ENCODE data around the gene CLDN6. TPM values are rescaled to one million over a fixed set of nuclear protein-coding genes. Genes with fewer than 3 reads are reported as not detected.

Gene CLDN6
- total and polyA plus RNA-seq, 2 experiments from 2014 or later, result 0.33 TPM; not detected in 1

DNA sequence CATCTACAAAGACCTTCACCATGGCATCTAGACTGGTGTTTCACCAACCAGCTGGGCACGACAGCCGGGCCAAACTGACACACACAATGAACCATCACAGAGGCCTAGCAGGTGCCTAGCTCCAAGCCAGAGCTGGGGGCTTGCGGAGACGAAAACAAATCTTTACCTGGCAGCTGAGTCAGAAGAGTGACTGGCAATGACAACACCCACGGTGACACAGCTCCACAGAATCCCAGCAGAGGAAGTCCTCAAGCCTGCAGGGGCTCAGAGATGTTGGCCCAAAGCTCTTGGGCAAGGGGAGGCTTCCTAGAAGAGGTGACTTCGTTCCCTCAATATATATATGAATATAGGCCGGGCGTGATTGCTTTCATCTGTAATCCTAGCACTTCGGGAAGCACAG lies 33.5 kb upstream of the CLDN6 start:
- Histone ChIP-seq H4K20me1 (ENCODE audit: insufficient read depth) (no peaks in the 10 kb centered on the region), H3K27ac (no peak overlapping the region), H2AFZ (no peak overlapping the region), H3K36me3 (ENCODE audit: low read depth) (no peaks in the 10 kb centered on the region), H3K79me2 (ENCODE audit: insufficient read depth) (no peaks in the 10 kb centered on the region), H3K9ac (no peak overlapping the region), H3K9me2 (ENCODE audit: insufficient read depth) (no peaks in the 10 kb centered on the region), H3K4me3 (no peak overlapping the region), H3K4me2 (ENCODE audit: unreplicated experiment) (no peak overlapping the region), H3K27me3 (replicated peaks; ENCODE audit: insufficient read depth) (peaks cover 22% of the 10 kb centered on the region), H3K9me3 (ENCODE audit: low read depth) (no peaks in the 10 kb centered on the region), H3F3A (ENCODE audit: insufficient read depth) (no peaks in the 10 kb centered on the region), H3K4me1 (ENCODE audit: insufficient read depth) (no peaks in the 10 kb centered on the region)
- no peak for DNase-seq
- in situ Hi-C loops (cut with MboI), result no loop called here
- TF ChIP-seq EZH2phosphoT487 (IDR thresholded peaks at IDR 0.05; ENCODE audit: insufficient read depth, low read depth), result no peak
- TF ChIP-seq EZH2 (IDR thresholded peaks at IDR 0.05; ENCODE audit: insufficient read depth, poor library complexity, severe bottlenecking), result no peak
- WGBS, 2 experiments (ENCODE audit: low coverage in 1 of 2, low lambda C conversion rate in 2 of 2, missing lambda C conversion rate in 2 of 2), result 65 to 73% methylated on average over 9 of the region's 9 CpGs

DNA sequence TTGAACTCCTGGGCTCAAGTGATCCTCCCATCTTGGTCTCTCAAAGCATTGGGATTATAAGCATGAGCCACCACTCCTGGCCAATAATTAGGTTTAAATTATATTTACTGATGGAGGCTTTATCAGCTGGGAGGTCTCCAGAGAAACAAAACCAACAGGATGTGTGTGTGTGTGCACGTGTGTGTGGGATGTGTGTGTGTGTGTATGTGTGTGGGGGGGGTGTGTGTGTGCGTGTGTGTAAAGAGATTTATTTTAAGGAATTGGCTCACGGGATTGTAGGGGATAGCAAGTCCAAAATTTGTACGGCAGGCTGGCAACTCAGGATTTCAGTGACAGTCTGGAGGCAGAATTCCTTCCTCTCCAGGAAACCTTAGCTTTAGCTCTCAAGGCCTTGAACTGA lies 33.0 kb upstream of the CLDN6 start:
- H3K79me2 ChIP-seq (ENCODE audit: insufficient read depth), result no peaks in the 10 kb centered on the region
- H3F3A ChIP-seq (ENCODE audit: insufficient read depth), result no peaks in the 10 kb centered on the region
- TF ChIP-seq EZH2 (IDR thresholded peaks at IDR 0.05; ENCODE audit: insufficient read depth, poor library complexity, severe bottlenecking) (no peak), EZH2phosphoT487 (IDR thresholded peaks at IDR 0.05; ENCODE audit: insufficient read depth, low read depth) (no peak)
- H3K9me3 ChIP-seq (ENCODE audit: low read depth), result no peaks in the 10 kb centered on the region
- H3K36me3 ChIP-seq (ENCODE audit: low read depth), result no peaks in the 10 kb centered on the region
- no peak for DNase-seq
- H2AFZ ChIP-seq, result no peak overlapping the region
- no peaks in the 10 kb centered on the region for H3K9me2 ChIP-seq (ENCODE audit: insufficient read depth)
- H3K4me2 ChIP-seq (ENCODE audit: unreplicated experiment), result no peak overlapping the region
- H3K9ac ChIP-seq, result no peak overlapping the region
- WGBS, 2 experiments (ENCODE audit: low coverage in 1 of 2, low lambda C conversion rate in 2 of 2, missing lambda C conversion rate in 2 of 2), result 53 to 56% methylated on average over 4 of the region's 4 CpGs
- H3K27ac ChIP-seq, result no peak overlapping the region
- peaks cover 25% of the 10 kb centered on the region for H3K27me3 ChIP-seq (replicated peaks; ENCODE audit: insufficient read depth)
- no peak overlapping the region for H3K4me3 ChIP-seq
- H4K20me1 ChIP-seq (ENCODE audit: insufficient read depth), result no peaks in the 10 kb centered on the region
- H3K4me1 ChIP-seq (ENCODE audit: insufficient read depth), result no peaks in the 10 kb centered on the region
- in situ Hi-C loops (cut with MboI), result no loop called here

DNA sequence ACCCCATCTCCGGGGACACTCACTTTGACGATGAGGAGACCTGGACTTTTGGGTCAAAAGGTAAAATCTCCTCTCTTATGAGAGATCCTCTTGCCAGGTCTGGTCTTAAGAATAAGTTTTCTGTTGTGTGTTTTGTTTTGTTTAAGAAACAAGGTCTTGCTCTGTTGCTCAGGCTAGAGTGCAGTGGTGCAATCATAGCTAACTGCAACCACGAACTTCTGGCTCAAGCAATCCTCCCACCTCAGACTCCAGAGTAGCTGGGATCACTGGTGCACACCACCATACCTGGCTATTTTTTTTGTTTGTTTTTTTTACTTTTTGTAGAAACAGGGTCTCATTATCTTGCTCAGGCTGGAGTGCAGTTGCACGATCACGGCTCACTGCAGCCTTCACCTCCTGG lies 32.5 kb upstream of the CLDN6 start:
- H4K20me1 ChIP-seq (ENCODE audit: insufficient read depth), result no peaks in the 10 kb centered on the region

DNA sequence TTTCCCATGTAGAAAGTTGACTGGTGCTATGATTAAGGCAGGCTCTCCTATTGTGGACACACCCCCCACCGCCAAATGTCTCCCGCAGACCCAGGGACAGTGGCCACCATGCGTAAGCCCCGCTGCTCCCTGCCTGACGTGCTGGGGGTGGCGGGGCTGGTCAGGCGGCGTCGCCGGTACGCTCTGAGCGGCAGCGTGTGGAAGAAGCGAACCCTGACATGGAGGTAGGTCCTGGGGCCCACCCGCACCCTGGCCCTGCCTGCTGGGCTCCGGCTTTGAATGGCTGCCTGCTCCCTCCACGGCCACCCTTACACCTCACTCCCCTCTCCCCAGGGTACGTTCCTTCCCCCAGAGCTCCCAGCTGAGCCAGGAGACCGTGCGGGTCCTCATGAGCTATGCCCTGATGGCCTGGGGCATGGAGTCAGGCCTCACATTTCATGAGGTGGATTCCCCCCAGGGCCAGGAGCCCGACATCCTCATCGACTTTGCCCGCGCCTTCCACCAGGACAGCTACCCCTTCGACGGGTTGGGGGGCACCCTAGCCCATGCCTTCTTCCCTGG lies 32.0 kb upstream of the CLDN6 start:
- no peaks in the 10 kb centered on the region for H3K9me3 ChIP-seq (ENCODE audit: low read depth)
- no peak overlapping the region for H3K4me2 ChIP-seq (ENCODE audit: unreplicated experiment)
- in situ Hi-C loops (cut with MboI), result no loop called here
- WGBS, 2 experiments (ENCODE audit: low coverage in 1 of 2, low lambda C conversion rate in 2 of 2, missing lambda C conversion rate in 2 of 2), result 79 to 80% methylated on average over 16 to 26 of the region's 26 CpGs
- H3K4me1 ChIP-seq (ENCODE audit: insufficient read depth), result no peaks in the 10 kb centered on the region
- peaks cover 32% of the 10 kb centered on the region for H3K27me3 ChIP-seq (replicated peaks; ENCODE audit: insufficient read depth)
- TF ChIP-seq EZH2 (IDR thresholded peaks at IDR 0.05; ENCODE audit: insufficient read depth, poor library complexity, severe bottlenecking), result no peak
- no peak overlapping the region for H3K27ac ChIP-seq
- DNase-seq, result no peak
- H3K79me2 ChIP-seq (ENCODE audit: insufficient read depth), result no peaks in the 10 kb centered on the region
- no peak overlapping the region for H2AFZ ChIP-seq
- H4K20me1 ChIP-seq (ENCODE audit: insufficient read depth), result no peaks in the 10 kb centered on the region
- H3K9ac ChIP-seq, result no peak overlapping the region
- H3K9me2 ChIP-seq (ENCODE audit: insufficient read depth), result no peaks in the 10 kb centered on the region
- H3F3A ChIP-seq (ENCODE audit: insufficient read depth), result no peaks in the 10 kb centered on the region
- H3K36me3 ChIP-seq (ENCODE audit: low read depth), result no peaks in the 10 kb centered on the region
- no peak overlapping the region for H3K4me3 ChIP-seq

More for the DNA sequence above, 32.5 kb upstream of the CLDN6 start:
- H3K9ac ChIP-seq, result no peak overlapping the region
- no peaks in the 10 kb centered on the region for H3K36me3 ChIP-seq (ENCODE audit: low read depth)
- no peaks in the 10 kb centered on the region for H3K4me1 ChIP-seq (ENCODE audit: insufficient read depth)
- in situ Hi-C loops (cut with MboI), result no loop called here
- H2AFZ ChIP-seq, result no peak overlapping the region
- peaks cover 29% of the 10 kb centered on the region for H3K27me3 ChIP-seq (replicated peaks; ENCODE audit: insufficient read depth)
- no peak for DNase-seq
- no peaks in the 10 kb centered on the region for H3F3A ChIP-seq (ENCODE audit: insufficient read depth)
- H3K27ac ChIP-seq, result no peak overlapping the region
- no peaks in the 10 kb centered on the region for H3K9me3 ChIP-seq (ENCODE audit: low read depth)
- 73 to 75% methylated on average over 5 of the region's 5 CpGs for WGBS, 2 experiments (ENCODE audit: low coverage in 1 of 2, low lambda C conversion rate in 2 of 2, missing lambda C conversion rate in 2 of 2)
- H3K4me3 ChIP-seq, result no peak overlapping the region
- H3K9me2 ChIP-seq (ENCODE audit: insufficient read depth), result no peaks in the 10 kb centered on the region
- no peak for TF ChIP-seq EZH2phosphoT487 (IDR thresholded peaks at IDR 0.05; ENCODE audit: insufficient read depth, low read depth)
- TF ChIP-seq EZH2 (IDR thresholded peaks at IDR 0.05; ENCODE audit: insufficient read depth, poor library complexity, severe bottlenecking), result no peak
- H3K79me2 ChIP-seq (ENCODE audit: insufficient read depth), result no peaks in the 10 kb centered on the region
- no peak overlapping the region for H3K4me2 ChIP-seq (ENCODE audit: unreplicated experiment)

DNA sequence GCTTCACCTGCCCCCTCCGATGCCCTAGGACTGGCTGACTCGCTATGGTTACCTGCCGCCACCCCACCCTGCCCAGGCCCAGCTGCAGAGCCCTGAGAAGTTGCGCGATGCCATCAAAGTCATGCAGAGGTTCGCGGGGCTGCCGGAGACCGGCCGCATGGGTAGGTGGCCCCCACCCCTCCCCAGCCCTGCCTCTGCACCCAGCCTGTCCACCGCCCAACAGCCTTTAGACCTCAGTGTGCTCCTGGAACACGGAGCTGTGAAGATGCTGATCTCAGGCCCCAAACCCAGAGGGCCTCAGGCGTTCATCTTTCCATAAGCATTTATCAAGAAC lies 29.4 kb upstream of the CLDN6 start:
- no peaks in the 10 kb centered on the region for H3K4me1 ChIP-seq (ENCODE audit: insufficient read depth)
- H3K36me3 ChIP-seq (ENCODE audit: low read depth), result no peaks in the 10 kb centered on the region
- WGBS, 2 experiments (ENCODE audit: low coverage in 1 of 2, low lambda C conversion rate in 2 of 2, missing lambda C conversion rate in 2 of 2), result 20 to 63% methylated on average over 3 to 9 of the region's 13 CpGs
- H3K9me3 ChIP-seq (ENCODE audit: low read depth), result no peaks in the 10 kb centered on the region
- in situ Hi-C loops (cut with MboI), result no loop called here
- no peaks in the 10 kb centered on the region for H3K79me2 ChIP-seq (ENCODE audit: insufficient read depth)
- H4K20me1 ChIP-seq (ENCODE audit: insufficient read depth), result no peaks in the 10 kb centered on the region
- no peak overlapping the region for H3K4me2 ChIP-seq (ENCODE audit: unreplicated experiment)
- no peak overlapping the region for H3K9ac ChIP-seq
- H3K27ac ChIP-seq, result no peak overlapping the region
- H3F3A ChIP-seq (ENCODE audit: insufficient read depth), result no peaks in the 10 kb centered on the region
- H3K4me3 ChIP-seq, result no peak overlapping the region
- H3K27me3 ChIP-seq (replicated peaks; ENCODE audit: insufficient read depth), result peaks cover 37% of the 10 kb centered on the region
- DNase-seq, result no peak
- no peak overlapping the region for H2AFZ ChIP-seq
- no peaks in the 10 kb centered on the region for H3K9me2 ChIP-seq (ENCODE audit: insufficient read depth)
- TF ChIP-seq EZH2phosphoT487 (IDR thresholded peaks at IDR 0.05; ENCODE audit: insufficient read depth, low read depth) (no peak), EZH2 (IDR thresholded peaks at IDR 0.05; ENCODE audit: insufficient read depth, poor library complexity, severe bottlenecking) (no peak)
